K562 (cell line): Measurements from ENCODE around the gene ZFP92. TPM values are rescaled to one million over a fixed set of nuclear protein-coding genes. Genes with fewer than 3 reads are reported as not detected.

Experiments
- ELK3 ChIP-seq: fragments of 450-650 bp; formaldehyde crosslinking; IDR thresholded peaks from 2 replicates; pipeline ENCODE4 v1.4.0; 2020; ENCODE audit warnings: mild to moderate bottlenecking
- ESRRB ChIP-seq: fragments of 250-450 bp; sonication (Bioruptor Pico); IDR thresholded peaks from 2 replicates; pipeline ENCODE4 v1.5.0; 2020; ENCODE audit warnings: mild to moderate bottlenecking, moderate library complexity, borderline replicate concordance
- MYC ChIP-seq, 2 experiments: fragments of 250-450 bp in 1 of 2; sonication (Bioruptor Pico) in 1 of 2; IDR thresholded peaks; 2 replicates each; pipeline versions ENCODE4 v1.5.1 to v1.6.1; 2012 to 2021; ENCODE audit warnings: low read depth in 2 of 2, borderline replicate concordance in 1 of 2, improper control_type of control experiment in 1 of 2, low read length in 1 of 2, mild to moderate bottlenecking in 1 of 2, moderate library complexity in 1 of 2
- PHTF2 ChIP-seq: fragments of 250-450 bp; sonication (Bioruptor Pico); IDR thresholded peaks from 2 replicates; pipeline ENCODE4 v1.5.0; 2021; ENCODE audit warnings: mild to moderate bottlenecking
- SAFB ChIP-seq: fragments of 200-400 bp; formaldehyde crosslinking; IDR thresholded peaks from 2 replicates; pipeline ENCODE4 v1.6.1; 2017; ENCODE audit warnings: low read depth, low read length, borderline replicate concordance
- UBTF ChIP-seq, 2 experiments: IDR thresholded peaks; 2 replicates each; pipeline ENCODE4 v1.6.1; 2012; ENCODE audit warnings: improper control_type of control experiment in 2 of 2, low read depth in 2 of 2, low read length in 2 of 2, borderline replicate concordance in 1 of 2
- ZNF449 ChIP-seq: fragments of 250-450 bp; sonication (Bioruptor Pico); IDR thresholded peaks from 2 replicates; pipeline ENCODE4 v1.8.0; 2022; ENCODE audit warnings: moderate library complexity, mild to moderate bottlenecking, inconsistent platforms
- ZNF79 ChIP-seq: fragments of 250-450 bp; sonication (Bioruptor Pico); IDR thresholded peaks from 2 replicates; pipeline ENCODE4 v1.4.0; 2020; ENCODE audit warnings: low read depth, mild to moderate bottlenecking, moderate library complexity
- ZNF830 ChIP-seq: fragments of 250-450 bp; sonication (Bioruptor Pico); IDR thresholded peaks from 2 replicates; pipeline ENCODE4 v1.5.0; 2021; ENCODE audit warnings: mild to moderate bottlenecking
- polyA plus RNA-seq, 8 experiments: library from polyadenylated mRNA; depleted of rRNA in 4 of 8; stranded (reverse) in 5 of 8; unstranded in 3 of 8; fragments of >200 nt; fragmentation: Nextera tagmentation in 2 of 8; fragmentation: Illumina TruSeq in 1 of 8; extraction: Ambion mirVana in 2 of 8; extraction: Trizol in 1 of 8; gene quantifications; 2 replicates each; pipeline versions ENCODE4 v1.2.1 to v1.2.3, GENCODE V29; 2011 to 2014; ENCODE audit warnings: inconsistent platforms in 1 of 8, missing spikeins in 1 of 8
- total RNA-seq, 7 experiments: library from RNA; depleted of rRNA in 6 of 7; stranded (reverse); fragments of >200 nt in 6 of 7; fragmentation: Illumina TruSeq in 2 of 7; extraction: Trizol in 2 of 7; gene quantifications; 2 replicates each; pipeline versions ENCODE4 v1.2.1 to v1.2.3, GENCODE V29; 2011 to 2021; ENCODE audit warnings: low replicate concordance in 1 of 7

The ZFP92 gene
- total and polyA plus RNA-seq, 9 of the 15 experiments (the other 6 are each of a cell fraction or from before 2014, with no cell fraction given), result 0.32 to 3.3 (median 1.8) TPM

GRCh38 chrX:153447581-153447960 is 36.3 kb downstream of the ZFP92 start (continued):
- TF ChIP-seq UBTF (IDR thresholded peaks at IDR 0.05; ENCODE audit: borderline replicate concordance in 1 of 2, low read depth in 2 of 2, low read length in 2 of 2) (no peak), MYC (IDR thresholded peaks at IDR 0.05; ENCODE audit: low read depth, low read length) (no peak), MYC (CRISPR knock-in tag; IDR thresholded peaks at IDR 0.05; ENCODE audit: borderline replicate concordance, low read depth) (no peak), ZNF830 (CRISPR knock-in tag) (no peak), ZNF449 (no peak), ELK3 (CRISPR knock-in tag) (no peak), ZNF79 (CRISPR knock-in tag) (no peak), PHTF2 (CRISPR knock-in tag) (no peak), ESRRB (CRISPR knock-in tag) (no peak), SAFB (no peak)
